ENCODE results near the gene ARG2.

GRCh38 chr14:67636361-67636919, 16.7 kb downstream of the ARG2 start:
- TF ChIP-seq CTCF (IDR thresholded peaks at IDR 0.05): no peak
- no peak for TF ChIP-seq POLR2A (IDR thresholded peaks at IDR 0.05)

Measured in Peyer's patch (tissue), 4 donors.